OCI-LY3 (cell line): ENCODE results near the gene REEP6.

Source experiments
- CTCF ChIP-seq: fragments of 200-600, 300-600 bp; sonication (generic); IDR thresholded peaks from 2 replicates; pipeline ENCODE4 v1.5.1; 2014; ENCODE audit warnings: antibody characterized with exemption, low read length, low read depth
- EZH2phosphoT487 ChIP-seq: fragments of 200-600 bp; shearing (Covaris generic); IDR thresholded peaks from 2 replicates; pipeline ENCODE4 v1.6.1; 2018; ENCODE audit warnings: antibody characterized with exemption, mixed run types, low read depth

GRCh38 chr19:1465191-1466016, 25.6 kb upstream of the REEP6 start:
- TF ChIP-seq CTCF (no peak), EZH2phosphoT487 (no peak)
